ENCODE results near the gene USP36. TPM values are rescaled to one million over a fixed set of nuclear protein-coding genes. Genes with fewer than 3 reads are reported as not detected.

The USP36 gene
- total RNA-seq, 4 donors from 2014 or later = 38.3 to 60.7 (median 51.1) TPM

DNA sequence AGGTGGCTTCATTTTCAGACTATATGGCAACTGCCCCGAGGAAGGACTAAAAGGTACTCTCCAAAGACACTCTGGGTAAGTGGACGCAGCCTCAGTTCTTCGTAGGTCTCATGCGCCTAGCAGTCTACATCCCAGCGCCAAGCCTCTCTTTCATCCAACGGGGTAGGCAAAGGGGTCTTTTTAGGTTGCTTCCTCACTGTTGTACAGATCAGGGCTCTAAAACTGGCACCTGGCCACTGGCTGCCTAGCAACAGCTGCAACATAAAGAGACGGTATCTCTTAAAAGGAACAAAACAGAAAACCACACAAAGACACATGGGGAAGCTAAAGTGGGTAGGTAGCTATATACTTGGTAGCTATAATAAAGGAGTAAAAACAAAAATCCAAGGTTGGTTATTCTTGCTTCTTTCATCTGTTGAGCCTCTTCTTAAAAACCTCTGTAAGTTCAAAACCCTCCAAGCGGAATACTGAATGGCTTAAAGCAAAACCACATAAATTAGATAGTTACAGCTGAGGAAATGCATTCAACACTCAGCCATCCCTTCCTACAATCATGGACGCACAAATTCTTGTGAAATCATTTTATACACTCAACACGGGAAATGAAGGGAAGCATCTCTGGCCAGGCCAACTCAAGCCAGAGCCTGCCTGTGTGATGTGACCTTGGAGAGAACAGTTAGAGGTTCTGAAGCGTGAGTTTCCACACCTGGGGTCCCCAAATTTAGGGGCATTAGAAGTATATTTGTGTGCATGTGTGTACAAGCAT lies 81.2 kb downstream of the USP36 start:
- TF ChIP-seq, protein P1, sequence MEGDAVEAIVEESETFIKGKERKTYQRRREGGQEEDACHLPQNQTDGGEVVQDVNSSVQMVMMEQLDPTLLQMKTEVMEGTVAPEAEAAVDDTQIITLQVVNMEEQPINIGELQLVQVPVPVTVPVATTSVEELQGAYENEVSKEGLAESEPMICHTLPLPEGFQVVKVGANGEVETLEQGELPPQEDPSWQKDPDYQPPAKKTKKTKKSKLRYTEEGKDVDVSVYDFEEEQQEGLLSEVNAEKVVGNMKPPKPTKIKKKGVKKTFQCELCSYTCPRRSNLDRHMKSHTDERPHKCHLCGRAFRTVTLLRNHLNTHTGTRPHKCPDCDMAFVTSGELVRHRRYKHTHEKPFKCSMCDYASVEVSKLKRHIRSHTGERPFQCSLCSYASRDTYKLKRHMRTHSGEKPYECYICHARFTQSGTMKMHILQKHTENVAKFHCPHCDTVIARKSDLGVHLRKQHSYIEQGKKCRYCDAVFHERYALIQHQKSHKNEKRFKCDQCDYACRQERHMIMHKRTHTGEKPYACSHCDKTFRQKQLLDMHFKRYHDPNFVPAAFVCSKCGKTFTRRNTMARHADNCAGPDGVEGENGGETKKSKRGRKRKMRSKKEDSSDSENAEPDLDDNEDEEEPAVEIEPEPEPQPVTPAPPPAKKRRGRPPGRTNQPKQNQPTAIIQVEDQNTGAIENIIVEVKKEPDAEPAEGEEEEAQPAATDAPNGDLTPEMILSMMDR (IDR thresholded peaks at IDR 0.05; ENCODE audit: low read depth) = no peak

GRCh38 chr17:78753316-78754250 lies 87.0 kb downstream of the USP36 start:
- TF ChIP-seq, protein P1 (IDR thresholded peaks at IDR 0.05; ENCODE audit: low read depth) = no peak

DNA sequence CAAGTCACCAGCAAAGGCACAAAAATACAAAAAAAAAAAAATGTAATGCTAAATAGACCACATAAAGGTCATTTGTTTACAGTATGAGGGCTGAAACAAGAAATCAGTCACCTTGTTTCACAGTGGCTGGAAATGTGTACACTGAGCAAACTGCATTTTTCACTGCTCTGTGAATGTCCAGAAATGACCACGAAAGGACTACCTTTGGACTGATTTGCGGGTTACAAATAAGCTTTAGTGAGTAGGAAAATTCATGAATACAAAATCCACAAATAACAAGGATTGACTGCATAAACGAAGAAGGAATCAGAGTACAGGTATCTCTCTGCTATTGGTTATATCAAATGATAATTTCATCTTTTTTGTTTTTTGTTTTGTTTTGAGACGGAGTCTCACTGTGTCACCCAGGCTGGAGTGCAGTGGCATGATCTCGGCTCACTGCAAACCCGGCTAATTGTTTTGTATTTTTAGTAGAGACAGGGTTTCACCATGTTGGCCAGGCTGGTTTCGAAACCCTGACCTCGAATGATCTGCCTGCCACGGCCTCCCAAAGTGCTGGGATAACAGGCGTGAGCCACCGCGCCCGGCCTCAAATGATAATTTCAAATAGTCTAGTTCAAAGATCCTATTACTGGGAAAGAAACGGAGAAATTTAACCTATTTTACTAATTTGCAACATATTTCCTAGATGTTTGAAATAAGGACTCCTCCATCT lies 89.0 kb downstream of the USP36 start:
- TF ChIP-seq, protein P1 (IDR thresholded peaks at IDR 0.05; ENCODE audit: low read depth) = no peak

DNA sequence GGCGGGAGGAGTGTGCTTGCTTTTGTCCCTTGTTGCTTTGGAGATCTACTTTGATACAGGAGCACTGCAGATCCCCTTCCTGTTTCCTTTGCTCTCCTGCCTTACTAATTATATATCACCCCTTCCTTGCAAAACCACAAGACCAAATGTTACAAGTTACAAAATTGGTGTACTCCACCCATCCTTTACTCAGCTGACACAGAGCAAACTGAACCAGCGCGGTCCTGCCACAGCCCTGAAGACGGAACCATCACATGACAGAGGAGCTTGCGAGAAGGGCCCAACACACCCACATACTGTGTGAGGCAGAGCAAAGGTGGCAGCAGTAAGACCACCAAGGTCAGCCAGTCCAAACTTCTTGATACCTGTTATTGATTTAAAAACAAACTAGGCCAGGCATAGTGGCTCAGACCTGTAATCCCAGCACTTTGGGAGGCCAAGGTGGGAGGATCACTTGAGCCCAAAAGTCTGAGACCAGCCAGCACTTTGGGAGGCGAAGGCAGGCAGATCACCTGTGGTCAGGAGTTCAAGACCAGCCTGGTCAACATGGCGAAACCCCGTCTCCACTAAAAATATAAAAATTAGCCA lies 91.8 kb downstream of the USP36 start:
- TF ChIP-seq, protein P1 (IDR thresholded peaks at IDR 0.05; ENCODE audit: low read depth) = no peak

DNA sequence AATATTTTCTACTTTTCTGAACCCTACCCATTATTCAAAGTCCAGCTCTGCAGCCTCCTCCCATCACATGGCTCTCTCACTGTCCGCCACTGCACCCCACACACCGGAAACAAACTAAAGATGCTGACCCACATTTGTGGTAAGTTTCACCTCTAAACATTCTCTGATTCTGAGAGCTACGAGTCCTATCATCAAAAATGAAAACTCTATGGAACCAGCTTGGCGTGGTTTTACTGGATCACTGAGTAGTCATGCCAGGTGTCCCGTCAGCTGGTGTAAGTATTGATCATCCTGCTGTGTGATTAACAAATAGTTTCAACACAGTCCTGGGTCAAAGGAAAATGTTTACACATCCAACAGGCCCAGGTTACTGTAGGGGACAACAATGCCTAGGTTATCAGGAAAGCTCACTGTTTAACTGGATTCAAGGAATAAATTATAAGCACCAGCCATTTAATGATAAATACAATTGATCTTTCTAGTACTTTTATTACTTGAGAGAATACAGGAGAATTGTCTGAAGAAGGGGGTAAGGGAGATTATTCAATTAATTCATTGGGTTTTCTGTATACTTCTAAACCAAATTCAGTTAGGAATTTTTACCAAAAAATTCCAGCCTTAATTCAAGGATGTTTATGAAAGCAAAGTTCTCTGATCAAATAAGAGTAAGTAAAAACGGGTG lies 92.4 kb downstream of the USP36 start:
- TF ChIP-seq, protein P1 (IDR thresholded peaks at IDR 0.05; ENCODE audit: low read depth) = no peak

- TF ChIP-seq, protein P1 (IDR thresholded peaks at IDR 0.05; ENCODE audit: low read depth) = no peak
Measured at GRCh38 chr17:78747488-78747887, 93.1 kb downstream of the USP36 start.

Data from subcutaneous adipose tissue (tissue), 4 donors.